HL-60 (cell line): ENCODE results near the gene FAM53B.

Source experiments
- POLR2AphosphoS5 ChIP-seq: IDR thresholded peaks from 2 replicates; pipeline ENCODE4 v1.6.1; 2012; ENCODE audit warnings: low read depth
- TF ChIP-seq, protein P1 (sequence below): IDR thresholded peaks from one replicate; pipeline ENCODE4 v1.5.1; 2011; ENCODE audit warnings: low read length, control low read depth, inconsistent platforms; ENCODE audit not compliant: insufficient read depth

DNA sequence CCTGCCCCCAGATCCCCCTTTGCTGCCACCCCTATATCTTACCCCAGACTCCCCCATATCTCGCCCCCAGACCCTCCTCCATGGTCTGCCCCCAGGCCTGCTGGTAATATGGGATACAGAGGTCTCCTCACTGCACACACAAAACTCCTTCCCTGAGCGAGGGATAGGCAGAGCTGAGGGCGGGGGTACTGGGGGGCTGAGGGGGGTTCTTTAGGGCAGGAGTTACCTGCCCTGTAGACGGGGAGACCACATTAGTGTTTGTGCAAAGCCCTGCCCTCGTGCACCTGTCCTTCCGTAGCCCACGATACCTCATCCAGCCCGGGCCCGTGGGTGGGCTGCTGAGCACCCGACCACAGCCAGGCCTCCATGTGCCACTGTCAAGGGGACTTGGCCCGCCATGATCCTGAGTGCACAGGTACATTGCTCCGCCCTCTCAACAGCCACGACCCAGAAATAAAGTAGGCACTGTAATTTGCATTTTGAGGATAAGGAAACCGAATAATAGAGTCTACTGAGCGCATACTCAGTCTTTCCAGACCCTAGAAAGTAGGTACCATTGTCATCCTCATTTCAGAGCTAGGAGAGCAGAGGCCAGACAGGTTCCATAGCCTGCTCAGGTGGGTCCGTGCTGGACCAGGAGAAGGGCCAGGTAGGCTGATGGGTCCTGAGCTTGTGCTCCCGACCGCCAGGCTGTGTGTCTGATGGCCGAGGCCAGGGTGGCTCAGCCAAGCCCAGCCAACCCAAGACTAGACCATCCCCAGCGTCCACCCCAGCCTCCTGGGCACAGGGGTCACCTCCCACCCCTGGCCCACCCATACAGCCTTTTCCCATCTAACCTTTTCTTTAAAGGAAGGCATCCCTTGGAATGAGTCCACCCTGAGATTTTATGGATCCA is 167.4 kb downstream of the FAM53B start:
- TF ChIP-seq, protein P1, sequence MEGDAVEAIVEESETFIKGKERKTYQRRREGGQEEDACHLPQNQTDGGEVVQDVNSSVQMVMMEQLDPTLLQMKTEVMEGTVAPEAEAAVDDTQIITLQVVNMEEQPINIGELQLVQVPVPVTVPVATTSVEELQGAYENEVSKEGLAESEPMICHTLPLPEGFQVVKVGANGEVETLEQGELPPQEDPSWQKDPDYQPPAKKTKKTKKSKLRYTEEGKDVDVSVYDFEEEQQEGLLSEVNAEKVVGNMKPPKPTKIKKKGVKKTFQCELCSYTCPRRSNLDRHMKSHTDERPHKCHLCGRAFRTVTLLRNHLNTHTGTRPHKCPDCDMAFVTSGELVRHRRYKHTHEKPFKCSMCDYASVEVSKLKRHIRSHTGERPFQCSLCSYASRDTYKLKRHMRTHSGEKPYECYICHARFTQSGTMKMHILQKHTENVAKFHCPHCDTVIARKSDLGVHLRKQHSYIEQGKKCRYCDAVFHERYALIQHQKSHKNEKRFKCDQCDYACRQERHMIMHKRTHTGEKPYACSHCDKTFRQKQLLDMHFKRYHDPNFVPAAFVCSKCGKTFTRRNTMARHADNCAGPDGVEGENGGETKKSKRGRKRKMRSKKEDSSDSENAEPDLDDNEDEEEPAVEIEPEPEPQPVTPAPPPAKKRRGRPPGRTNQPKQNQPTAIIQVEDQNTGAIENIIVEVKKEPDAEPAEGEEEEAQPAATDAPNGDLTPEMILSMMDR, result no peak
- TF ChIP-seq POLR2AphosphoS5, result no peak
